ENCODE data around the gene HSD3B7. TPM values are rescaled to one million over a fixed set of nuclear protein-coding genes. Genes with fewer than 3 reads are reported as not detected.

The HSD3B7 gene
- total and polyA plus RNA-seq, 10 donors: 5.3 to 24.5 (median 18.1) TPM

DNA sequence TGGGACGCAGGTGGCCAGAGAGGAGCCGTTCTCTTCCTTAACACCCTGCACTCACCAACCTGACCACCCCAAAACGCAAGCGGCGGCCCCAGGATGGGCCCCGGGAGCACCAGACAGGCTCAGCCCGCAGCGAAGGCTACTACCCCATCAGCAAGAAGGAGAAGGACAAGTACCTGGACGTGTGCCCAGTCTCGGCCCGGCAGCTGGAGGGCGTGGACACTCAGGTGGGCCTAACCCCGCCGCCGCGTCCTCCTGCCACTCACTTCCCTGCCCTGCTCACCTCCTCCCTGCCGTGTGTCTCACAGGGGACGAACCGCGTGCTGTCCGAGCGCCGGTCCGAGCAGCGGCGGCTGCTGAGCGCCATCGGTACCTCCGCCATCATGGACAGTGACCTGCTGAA, 4.6 kb upstream of the HSD3B7 start:
- 88 to 97% (median 91%) methylated on average over 24 to 29 of the region's 29 CpGs for WGBS, 5 donors
- no peak overlapping the region for H3K4me3 ChIP-seq
- no peaks in the 10 kb centered on the region for H3K9me3 ChIP-seq
- H3K4me1 ChIP-seq: peaks cover 6 to 16% (median 11%) of the 10 kb centered on the region in 6 donors
- peak in 2 of 3 donors; percentile 8 to 59 for TF ChIP-seq POLR2AphosphoS5 (IDR thresholded peaks at IDR 0.05)
- no peak for TF ChIP-seq CTCF (IDR thresholded peaks at IDR 0.05 in 8 of 11, conservative IDR thresholded peaks at IDR 0.05 in 3 of 11)
- TF ChIP-seq POLR2A (IDR thresholded peaks at IDR 0.05): no peak
- DNase-seq: no peak
- H3K36me3 ChIP-seq: peaks cover 0 to 94% (median 87%) of the 10 kb centered on the region in 6 donors
- H3K27me3 ChIP-seq (replicated peaks in 1 of 7): no peaks in the 10 kb centered on the region
- intact Hi-C loops (cut with DNase I; ENCODE audit: low total_unique reads): loop anchor here (10.0 kb wide), 1 partner anchor 114 kb away; the partner anchor contains the start of gene VKORC1
- H3K27ac ChIP-seq: no peak overlapping the region

- no peak for DNase-seq
- Histone ChIP-seq H3K4me3 (no peak overlapping the region), H3K4me1 (peaks cover 6 to 21% (median 16%) of the 10 kb centered on the region in 6 donors), H3K27me3 (replicated peaks in 1 of 7) (no peaks in the 10 kb centered on the region), H3K27ac (no peak overlapping the region), H3K9me3 (no peaks in the 10 kb centered on the region), H3K36me3 (peaks cover 0 to 89% (median 82%) of the 10 kb centered on the region in 6 donors)
- intact Hi-C loops (cut with DNase I; ENCODE audit: low total_unique reads): loop anchor here (10.0 kb wide), 1 partner anchor 114 kb away; the partner anchor contains the start of gene VKORC1
- TF ChIP-seq POLR2A (IDR thresholded peaks at IDR 0.05) (no peak), CTCF (IDR thresholded peaks at IDR 0.05 in 8 of 11, conservative IDR thresholded peaks at IDR 0.05 in 3 of 11) (no peak), POLR2AphosphoS5 (IDR thresholded peaks at IDR 0.05) (no peak)
- WGBS, 5 donors: 94 to 100% (median 97%) methylated on average over 4 to 14 of the region's 14 CpGs
Observed at GRCh38 chr16:30980959-30981358, 4.0 kb upstream of the HSD3B7 start.

GRCh38 chr16:30982548-30983288, 2.3 kb upstream of the HSD3B7 start:
- intact Hi-C loops (cut with DNase I; ENCODE audit: low total_unique reads): loop anchor here (10.0 kb wide), 1 partner anchor 112 kb away; the partner anchor contains the start of gene VKORC1
- Histone ChIP-seq H3K27me3 (replicated peaks in 1 of 7) (no peaks in the 10 kb centered on the region), H3K36me3 (peaks cover 0 to 88% (median 68%) of the 10 kb centered on the region in 6 donors), H3K4me1 (peaks cover 6 to 30% (median 24%) of the 10 kb centered on the region in 6 donors), H3K27ac (no peak overlapping the region), H3K4me3 (no peak overlapping the region), H3K9me3 (no peaks in the 10 kb centered on the region)
- DNase-seq: no peak
- WGBS, 5 donors: 89 to 91% (median 90%) methylated on average over 17 of the region's 17 CpGs
- peak in 1 of 3 donors; percentile 11 for TF ChIP-seq POLR2AphosphoS5 (IDR thresholded peaks at IDR 0.05)
- no peak for TF ChIP-seq CTCF (IDR thresholded peaks at IDR 0.05 in 8 of 11, conservative IDR thresholded peaks at IDR 0.05 in 3 of 11)

- Histone ChIP-seq H3K4me3 (no peak overlapping the region), H3K27ac (peak overlapping the region in 1 of 8 donors; percentile 81), H3K4me1 (peaks cover 6 to 30% (median 25%) of the 10 kb centered on the region in 6 donors), H3K27me3 (replicated peaks in 1 of 7) (no peaks in the 10 kb centered on the region), H3K36me3 (peaks cover 0 to 88% (median 66%) of the 10 kb centered on the region in 6 donors), H3K9me3 (no peaks in the 10 kb centered on the region)
- intact Hi-C loops (cut with DNase I; ENCODE audit: low total_unique reads): loop anchor here (10.0 kb wide), 1 partner anchor 111 kb away; the partner anchor contains the start of gene VKORC1
- 85 to 92% (median 88%) methylated on average over 5 to 25 of the region's 25 CpGs for WGBS, 5 donors
- TF ChIP-seq POLR2A (IDR thresholded peaks at IDR 0.05): no peak
- peak in 1 of 3 donors; percentile 44 for TF ChIP-seq POLR2AphosphoS5 (IDR thresholded peaks at IDR 0.05)
- DNase-seq: no peak
Observed at GRCh38 chr16:30983289-30983889, 1.6 kb upstream of the HSD3B7 start.

Data from spleen (tissue), 11 donors.